Epithelial cell of proximal tubule (primary cell): ENCODE results near the gene XPNPEP2. TPM values are rescaled to one million over a fixed set of nuclear protein-coding genes. Genes with fewer than 3 reads are reported as not detected.

Experiments used
- DNase-seq: peaks from one replicate; pipeline ENCODE4 v3.0.0-alpha.2; 2011; ENCODE audit warnings: low read depth
- H3K4me3 ChIP-seq: 2 replicates; pipeline ENCODE4 v1.5.1; 2011; ENCODE audit warnings: low read depth, mild to moderate bottlenecking, low read length
- total RNA-seq: library from RNA; depleted of rRNA; stranded (reverse); fragments of >200 nt; gene quantifications from 2 replicates; pipeline ENCODE4 v1.2.3, GENCODE V29; 2015
- TF ChIP-seq, protein P1 (sequence below): conservative IDR thresholded peaks from 2 replicates; pipeline ENCODE4 v1.5.1; 2012; ENCODE audit warnings: low read depth, mild to moderate bottlenecking, low read length

XPNPEP2 gene
- total RNA-seq, 1 donor from 2014 or later, result not detected

DNA sequence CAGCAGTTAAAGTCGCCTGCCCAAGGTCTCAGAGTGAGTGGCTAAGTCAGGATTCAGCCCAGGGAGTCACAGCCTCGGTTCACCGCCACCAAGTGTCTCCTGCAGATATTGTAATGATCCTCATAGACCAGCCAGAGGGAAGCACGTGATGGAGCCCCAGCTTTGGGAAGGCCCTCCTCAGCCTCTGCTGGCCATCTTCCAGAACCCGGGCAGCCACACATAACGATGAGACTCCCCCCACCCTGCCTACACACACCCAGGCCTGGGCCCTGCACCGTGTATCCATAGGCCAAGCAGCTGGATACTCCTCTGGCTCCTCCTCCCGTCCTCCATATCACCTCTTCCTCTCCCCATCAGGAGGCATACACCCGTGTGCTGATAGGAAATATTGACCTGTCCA, 21.4 kb downstream of the XPNPEP2 start:
- TF ChIP-seq, protein P1, sequence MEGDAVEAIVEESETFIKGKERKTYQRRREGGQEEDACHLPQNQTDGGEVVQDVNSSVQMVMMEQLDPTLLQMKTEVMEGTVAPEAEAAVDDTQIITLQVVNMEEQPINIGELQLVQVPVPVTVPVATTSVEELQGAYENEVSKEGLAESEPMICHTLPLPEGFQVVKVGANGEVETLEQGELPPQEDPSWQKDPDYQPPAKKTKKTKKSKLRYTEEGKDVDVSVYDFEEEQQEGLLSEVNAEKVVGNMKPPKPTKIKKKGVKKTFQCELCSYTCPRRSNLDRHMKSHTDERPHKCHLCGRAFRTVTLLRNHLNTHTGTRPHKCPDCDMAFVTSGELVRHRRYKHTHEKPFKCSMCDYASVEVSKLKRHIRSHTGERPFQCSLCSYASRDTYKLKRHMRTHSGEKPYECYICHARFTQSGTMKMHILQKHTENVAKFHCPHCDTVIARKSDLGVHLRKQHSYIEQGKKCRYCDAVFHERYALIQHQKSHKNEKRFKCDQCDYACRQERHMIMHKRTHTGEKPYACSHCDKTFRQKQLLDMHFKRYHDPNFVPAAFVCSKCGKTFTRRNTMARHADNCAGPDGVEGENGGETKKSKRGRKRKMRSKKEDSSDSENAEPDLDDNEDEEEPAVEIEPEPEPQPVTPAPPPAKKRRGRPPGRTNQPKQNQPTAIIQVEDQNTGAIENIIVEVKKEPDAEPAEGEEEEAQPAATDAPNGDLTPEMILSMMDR, result no peak
- DNase-seq, result no peak
- no peak overlapping the region for H3K4me3 ChIP-seq

DNA sequence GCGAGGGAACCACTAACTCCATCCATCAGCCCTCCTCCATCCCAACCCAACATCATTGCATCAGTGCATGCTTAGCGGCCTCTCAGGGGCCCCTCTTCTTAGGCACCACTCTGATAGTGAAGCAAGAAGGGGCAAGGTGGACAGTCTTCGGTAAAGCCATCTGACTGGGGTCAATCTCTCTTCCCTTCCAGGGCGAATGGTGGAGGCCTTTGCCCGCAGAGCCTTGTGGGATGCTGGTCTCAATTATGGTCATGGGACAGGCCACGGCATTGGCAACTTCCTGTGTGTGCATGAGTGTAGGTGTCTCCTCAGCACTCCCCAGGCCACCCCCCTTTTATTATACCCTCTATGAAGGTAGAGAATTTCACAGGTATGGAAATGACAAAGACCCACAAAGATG, 22.2 kb downstream of the XPNPEP2 start:
- TF ChIP-seq, protein P1, result no peak
- DNase-seq, result no peak
- no peak overlapping the region for H3K4me3 ChIP-seq

DNA sequence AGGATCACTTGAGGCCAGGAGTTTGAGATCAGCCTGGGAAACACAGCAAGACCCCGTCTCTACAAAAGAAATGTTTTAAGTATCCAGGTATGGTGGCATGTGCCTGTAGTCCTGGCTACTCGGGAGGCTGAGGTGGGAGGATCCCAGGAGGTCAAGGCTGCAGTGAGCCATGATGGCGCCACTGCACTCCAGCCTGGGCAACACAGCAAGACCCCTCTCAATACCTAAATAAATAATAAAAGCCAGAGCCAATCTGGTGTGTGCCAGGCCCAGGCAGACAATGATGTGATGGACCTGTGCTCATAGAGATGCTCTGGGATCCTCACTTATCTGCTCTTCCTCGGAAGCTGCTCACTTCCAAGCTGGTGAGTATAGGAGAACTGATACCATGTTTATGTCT, 22.8 kb downstream of the XPNPEP2 start:
- H3K4me3 ChIP-seq, result no peak overlapping the region
- no peak for DNase-seq
- TF ChIP-seq, protein P1, result no peak

DNA sequence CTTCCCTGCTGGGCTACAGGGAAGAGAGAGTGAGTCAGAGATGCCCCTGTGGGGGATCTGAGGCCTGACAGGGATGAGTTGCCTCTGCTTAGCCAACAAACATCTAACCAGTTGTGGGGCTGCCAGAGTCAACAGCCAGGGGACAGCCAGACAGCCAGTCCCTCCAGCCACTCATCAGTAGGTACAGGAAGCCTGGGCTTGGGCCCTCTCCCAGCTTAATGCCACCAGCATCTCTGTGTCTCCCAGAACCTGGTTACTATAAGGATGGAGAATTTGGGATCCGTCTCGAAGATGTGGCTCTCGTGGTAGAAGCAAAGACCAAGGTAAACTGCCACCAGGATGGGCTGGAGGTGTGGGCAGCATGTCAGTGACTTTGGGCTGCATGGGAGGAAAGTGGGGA, 23.7 kb downstream of the XPNPEP2 start:
- DNase-seq, result no peak
- no peak overlapping the region for H3K4me3 ChIP-seq
- TF ChIP-seq, protein P1, result no peak

DNA sequence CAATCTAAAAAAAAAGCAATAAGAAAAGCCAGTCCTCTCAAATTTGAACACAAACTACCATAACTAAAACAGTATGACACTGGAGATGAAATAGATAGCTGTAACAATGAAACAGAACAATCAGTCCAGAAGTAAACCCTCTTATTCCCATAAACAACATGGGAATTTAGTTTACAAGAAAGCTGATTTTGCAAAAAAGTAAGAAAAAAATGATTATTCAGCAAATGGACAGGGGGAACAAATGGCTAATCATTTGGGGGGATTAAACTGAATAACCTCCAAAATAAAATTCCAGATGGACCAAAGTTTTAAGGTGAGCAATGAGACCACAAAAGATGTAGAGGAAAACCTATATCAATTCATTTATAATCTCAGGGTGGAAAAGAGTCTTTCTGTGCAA, 24.9 kb downstream of the XPNPEP2 start:
- H3K4me3 ChIP-seq, result no peak overlapping the region
- TF ChIP-seq, protein P1, result no peak
- DNase-seq, result no peak

DNA sequence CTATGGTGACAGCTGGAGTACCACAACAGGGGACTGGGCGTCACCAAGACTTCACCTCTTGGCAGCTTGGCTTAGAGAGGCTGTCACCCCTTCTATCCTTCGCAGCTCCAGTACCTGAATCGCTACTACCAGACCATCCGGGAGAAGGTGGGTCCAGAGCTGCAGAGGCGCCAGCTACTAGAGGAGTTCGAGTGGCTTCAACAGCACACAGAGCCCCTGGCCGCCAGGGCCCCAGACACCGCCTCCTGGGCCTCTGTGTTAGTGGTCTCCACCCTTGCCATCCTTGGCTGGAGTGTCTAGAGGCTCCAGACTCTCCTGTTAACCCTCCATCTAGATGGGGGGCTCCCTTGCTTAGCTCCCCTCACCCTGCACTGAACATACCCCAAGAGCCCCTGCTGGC, 29.4 kb downstream of the XPNPEP2 start:
- no peak for DNase-seq
- TF ChIP-seq, protein P1, result no peak
- H3K4me3 ChIP-seq, result no peak overlapping the region

DNA sequence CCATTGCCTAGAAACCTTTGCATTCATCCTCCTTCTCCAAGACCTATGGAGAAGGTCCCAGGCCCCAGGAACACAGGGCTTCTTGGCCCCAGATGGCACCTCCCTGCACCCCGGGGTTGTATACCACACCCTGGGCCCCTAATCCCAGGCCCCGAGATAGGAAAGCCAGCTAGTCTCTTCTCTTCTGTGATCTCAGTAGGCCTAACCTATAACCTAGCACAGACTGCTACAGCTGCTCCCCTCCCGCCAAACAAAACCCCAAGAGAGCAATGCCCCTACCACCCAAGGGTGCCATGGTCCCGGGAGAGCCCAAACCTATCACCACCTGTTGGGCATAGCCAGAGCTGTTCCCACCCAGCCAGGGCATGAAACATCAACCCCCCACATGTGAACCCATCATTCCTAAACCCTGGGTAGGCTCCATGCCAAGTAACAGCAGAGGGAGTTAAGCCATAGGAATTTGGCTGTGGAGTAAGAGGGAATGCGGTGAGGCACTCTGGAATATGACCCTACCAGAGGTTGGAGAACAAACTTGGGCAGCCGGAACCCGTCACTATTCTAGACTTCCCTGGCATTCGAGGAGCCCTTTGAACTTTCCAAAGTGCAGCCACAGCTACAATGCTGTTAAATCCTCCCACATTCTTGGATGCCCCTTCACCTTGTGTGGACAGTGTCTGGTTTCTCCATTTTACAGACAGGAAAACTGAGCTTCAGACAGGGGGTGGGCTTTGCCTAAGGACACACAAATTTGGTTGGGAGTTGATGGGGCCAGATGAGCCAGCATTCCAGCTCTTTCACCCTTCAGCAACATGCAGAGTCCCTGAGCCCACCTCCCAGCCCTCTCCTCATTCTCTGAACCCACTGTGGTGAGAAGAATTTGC, 30.0 kb downstream of the XPNPEP2 start:
- TF ChIP-seq, protein P1, result no peak
- H3K4me3 ChIP-seq, result no peak overlapping the region
- DNase-seq, result no peak
